ENCODE measurements around the gene LY6G5C.
A peak's percentile ranks its signal among the peaks of the same experiment; 100 is the strongest.

The LY6G5C gene

GRCh38 chr6:31680226-31681134, at the start of gene LY6G5C:
Gene LY6G5C, minus strand, starts transcription at chr6:31681067. Its CDS starts 694 bp downstream, at chr6:31680373.
- peak within 1 kb of the TSS; percentile 78 for H3K27ac ChIP-seq
- peak; percentile 75 for TF ChIP-seq CTCF (conservative IDR thresholded peaks at IDR 0.05)

- H3K27ac ChIP-seq = peak overlapping the region; percentile 77
- TF ChIP-seq CTCF (conservative IDR thresholded peaks at IDR 0.05) = no peak
Observed at GRCh38 chr6:31729979-31730630, 49.2 kb upstream of the LY6G5C start.

DNA sequence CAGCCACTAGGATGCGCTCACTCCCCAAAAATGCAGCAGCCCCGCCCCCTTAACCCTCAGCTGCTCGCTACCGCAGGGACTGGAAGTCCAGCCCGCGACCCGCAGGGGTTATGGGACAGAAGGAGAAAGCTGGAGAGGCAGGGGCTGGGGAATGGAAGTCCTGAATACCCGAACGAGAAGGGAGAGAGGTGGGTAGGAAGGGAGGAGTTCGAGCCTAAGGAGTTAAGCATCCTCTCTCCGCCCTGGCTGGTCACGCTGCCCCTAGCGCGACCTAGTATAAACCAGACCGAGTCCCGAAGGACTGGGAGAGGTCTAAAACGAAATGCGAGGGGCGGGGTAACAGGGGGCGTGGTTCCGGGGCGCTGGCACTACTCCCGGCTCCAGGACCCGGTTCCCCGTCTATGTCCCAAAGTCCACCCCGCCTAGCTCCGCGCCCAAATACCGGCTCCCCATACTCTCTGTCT, 48.7 kb upstream of the LY6G5C start:
- H3K27ac ChIP-seq = peak overlapping the region; percentile 77
- TF ChIP-seq CTCF (conservative IDR thresholded peaks at IDR 0.05) = peak; percentile 77

DNA sequence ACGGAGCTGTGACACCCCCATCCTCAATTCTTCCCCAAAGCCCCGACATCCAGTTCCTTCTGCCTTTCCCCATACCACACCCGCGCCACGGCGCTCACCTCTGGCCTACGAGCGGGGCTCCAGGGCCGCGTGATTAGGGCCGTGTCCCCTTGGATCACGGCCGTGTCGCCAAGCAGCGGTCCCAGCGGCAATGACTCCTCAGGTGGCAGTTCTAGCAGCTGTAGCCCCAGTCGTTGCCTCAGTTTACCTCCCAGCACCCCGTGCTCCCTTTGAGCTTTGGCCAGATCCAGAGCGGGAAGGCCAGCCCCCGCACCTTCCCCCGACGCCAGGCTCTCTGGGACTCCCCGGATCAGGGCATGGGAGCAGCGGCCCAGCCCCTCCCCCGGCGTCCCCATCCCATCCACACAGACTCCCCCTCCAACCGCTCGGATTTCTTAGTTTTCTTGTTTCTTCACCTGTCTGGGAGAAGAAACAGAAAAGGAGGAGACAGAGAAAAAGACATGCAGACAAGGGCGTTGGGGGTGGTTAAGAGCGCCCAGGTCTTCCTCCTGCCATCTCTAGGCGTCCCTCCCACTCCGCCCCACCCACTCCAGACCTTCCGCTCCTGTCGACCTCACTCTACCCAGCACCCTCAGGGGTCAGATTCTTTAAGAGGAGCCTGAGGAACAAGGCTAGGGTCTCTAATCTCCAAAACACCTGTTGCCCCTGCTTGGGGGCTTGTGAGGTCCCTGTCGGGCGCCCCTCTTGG, 48.1 kb upstream of the LY6G5C start, which contains the start of gene DDAH2:
TSS of gene DDAH2 (minus strand) at position 533 of the 748 bp plus-strand sequence. CDS start at position 395, 138 bp downstream.
- H3K27ac ChIP-seq = peak within 1 kb of the TSS; percentile 77
- no peak for TF ChIP-seq CTCF (conservative IDR thresholded peaks at IDR 0.05)

DNA sequence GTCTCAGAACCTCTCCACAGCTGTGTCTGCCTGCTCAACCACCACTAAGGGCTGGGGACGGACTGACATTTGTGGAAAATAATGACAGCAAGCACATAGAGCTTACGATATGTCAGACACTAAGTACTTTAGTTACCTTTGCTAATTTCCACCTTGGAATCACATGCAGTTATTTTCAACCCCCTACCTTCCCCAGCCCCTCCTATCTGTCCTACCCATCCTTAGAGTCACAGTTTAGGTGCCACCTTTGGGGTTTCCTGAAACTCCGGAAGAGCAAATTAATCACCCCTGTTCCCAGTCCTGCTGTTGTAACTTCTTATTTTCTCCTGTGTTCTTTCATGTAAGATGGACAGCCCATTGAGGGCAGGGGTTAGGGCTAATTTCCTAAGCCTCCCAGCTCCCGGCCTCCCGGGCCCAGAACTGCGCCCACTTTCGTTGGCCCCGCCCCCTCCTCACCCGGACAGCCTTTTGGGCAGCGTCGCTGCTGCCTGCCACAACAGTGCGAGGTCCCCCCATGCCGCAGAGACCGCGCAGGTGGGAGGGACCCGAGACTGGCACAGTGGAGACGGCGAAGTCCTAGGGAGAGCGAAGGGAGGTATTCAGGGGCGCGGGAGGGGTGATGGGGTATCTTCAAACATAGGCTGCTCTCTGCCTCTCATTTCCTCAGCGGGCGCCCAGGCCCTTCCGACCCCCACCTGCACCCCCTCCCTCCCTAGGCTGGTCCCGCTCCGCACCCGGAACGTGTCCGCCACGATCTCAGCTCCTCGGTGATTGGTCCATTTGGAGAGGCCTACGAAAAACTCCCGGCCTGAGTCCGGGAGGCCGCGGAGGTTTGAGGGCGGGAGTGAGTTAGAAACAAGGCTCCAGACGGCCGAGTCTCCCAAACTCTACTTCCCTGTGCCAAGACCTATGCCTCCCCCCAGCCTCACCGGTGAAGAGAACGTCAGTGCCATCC, 47.1 kb upstream of the LY6G5C start:
- TF ChIP-seq CTCF (conservative IDR thresholded peaks at IDR 0.05) = no peak
- H3K27ac ChIP-seq = peak overlapping the region; percentile 77; the same call in 1 of the 2 replicates

DNA sequence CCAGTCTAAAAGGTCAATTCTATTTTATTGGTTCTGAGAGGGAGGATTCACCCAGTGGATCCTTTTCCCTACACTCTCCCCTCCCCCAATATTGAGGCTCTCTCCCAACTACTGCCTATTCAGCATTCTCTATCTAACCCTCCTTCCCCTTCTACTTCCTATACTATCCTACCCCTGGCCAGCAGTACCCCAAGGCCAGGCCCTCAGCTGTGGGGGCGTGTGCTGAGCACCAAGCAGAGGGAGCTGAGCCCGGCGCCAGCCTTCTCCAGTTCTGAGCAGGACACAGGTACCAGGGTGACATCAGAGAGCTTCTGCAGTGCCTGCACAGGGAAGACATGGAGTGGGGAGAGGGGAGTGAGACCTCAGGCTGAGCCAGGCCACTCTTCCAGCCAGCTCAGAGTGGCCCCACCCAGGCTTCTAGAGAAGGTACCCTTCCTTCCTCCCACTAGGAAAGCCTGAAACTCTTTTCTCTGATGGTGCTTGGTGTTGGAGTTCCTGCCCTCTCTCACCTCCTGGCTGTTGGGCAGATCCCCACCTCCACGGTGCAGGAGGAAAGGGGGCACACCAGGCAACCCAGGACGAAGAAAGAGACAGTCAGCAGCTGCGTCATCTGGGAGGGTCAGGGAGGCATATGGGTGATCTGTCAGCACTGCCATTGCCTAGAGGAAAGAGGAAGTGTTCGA, 46.3 kb upstream of the LY6G5C start:
- no peak overlapping the region for H3K27ac ChIP-seq
- no peak for TF ChIP-seq CTCF (conservative IDR thresholded peaks at IDR 0.05)

Data from VCaP (cell line).